WTC11 (cell line): Measurements from ENCODE around the gene PIF1. TPM values are rescaled to one million over a fixed set of nuclear protein-coding genes. Genes with fewer than 3 reads are reported as not detected.
A peak's percentile ranks its signal among the peaks of the same experiment; 100 is the strongest.

Experiments used
- ATAC-seq: fragments of 200-7000 bp; cut with Tn5 transposase; 2 replicates; pipeline ENCODE4 v1.10.0; 2021; ENCODE audit warnings: mild to moderate bottlenecking, moderate library complexity
- CTCF ChIA-PET: fragments of 300-600 bp; sonication (Branson Sonifier 250); formaldehyde crosslinking; loops from one replicate; lab custom pipeline; 2021; ENCODE audit warnings: antibody characterized with exemption; lab: Charles Lee
- POLR2A ChIA-PET: fragments of 350-600 bp; sonication (Branson Sonifier 250); formaldehyde crosslinking; loops from one replicate; lab custom pipeline; 2021; ENCODE audit warnings: antibody characterized with exemption; lab: Charles Lee
- DNase-seq: peaks from one replicate; pipeline ENCODE4 v3.0.0; 2021; ENCODE audit warnings: low spot score
- H3K27ac Mint-ChIP-seq: 2 replicates; pipeline ENCODE4 v1.8.0; 2021; ENCODE audit warnings: mixed read lengths
- H3K27me3 Mint-ChIP-seq: 2 replicates; pipeline ENCODE4 v1.8.0; 2021; ENCODE audit warnings: low read depth, mild to moderate bottlenecking, moderate library complexity, mixed read lengths
- H3K36me3 Mint-ChIP-seq: 2 replicates; pipeline ENCODE4 v1.8.0; 2021; ENCODE audit warnings: mixed read lengths
- H3K4me1 Mint-ChIP-seq: 2 replicates; pipeline ENCODE4 v1.8.0; 2022; ENCODE audit warnings: mixed read lengths
- H3K4me3 Mint-ChIP-seq: 2 replicates; pipeline ENCODE4 v1.8.0; 2021; ENCODE audit warnings: mild to moderate bottlenecking, moderate library complexity, mixed read lengths
- H3K9me3 Mint-ChIP-seq: 2 replicates; pipeline ENCODE4 v1.8.0; 2021; ENCODE audit warnings: mixed read lengths
- E2F1 ChIP-seq: sonication (generic); formaldehyde crosslinking; IDR thresholded peaks from 2 replicates; pipeline ENCODE4 v1.8.0; 2022; ENCODE audit warnings: mild to moderate bottlenecking, missing genetic modification reagents
- ERG ChIP-seq: fragments of 250-450 bp; sonication (Bioruptor Pico); IDR thresholded peaks from 2 replicates; pipeline ENCODE4 v1.8.0; 2021; ENCODE audit warnings: mild to moderate bottlenecking
- ETV6 ChIP-seq: sonication (generic); formaldehyde crosslinking; IDR thresholded peaks from 2 replicates; pipeline ENCODE4 v1.8.1; 2022; ENCODE audit warnings: mild to moderate bottlenecking, missing genetic modification reagents
- FOXJ3 ChIP-seq: sonication (generic); formaldehyde crosslinking; IDR thresholded peaks from 2 replicates; pipeline ENCODE4 v1.9.0; 2021; ENCODE audit warnings: missing genetic modification reagents, mild to moderate bottlenecking, borderline replicate concordance
- FOXK1 ChIP-seq: sonication (generic); formaldehyde crosslinking; IDR thresholded peaks from 2 replicates; pipeline ENCODE4 v1.8.0; 2022; ENCODE audit warnings: mild to moderate bottlenecking, moderate library complexity, missing genetic modification reagents
- NFATC4 ChIP-seq: fragments of 250-450 bp; sonication (Bioruptor Pico); IDR thresholded peaks from 2 replicates; pipeline ENCODE4 v1.9.0; 2021; ENCODE audit warnings: mild to moderate bottlenecking
- OVOL2 ChIP-seq: fragments of 250-450 bp; sonication (Bioruptor Pico); IDR thresholded peaks from 2 replicates; pipeline ENCODE4 v1.9.0; 2021; ENCODE audit warnings: mild to moderate bottlenecking, borderline replicate concordance
- SP1 ChIP-seq: sonication (generic); formaldehyde crosslinking; conservative IDR thresholded peaks from 2 replicates; pipeline ENCODE4 v1.8.1; 2022; ENCODE audit warnings: missing genetic modification reagents
- USF1 ChIP-seq: sonication (generic); formaldehyde crosslinking; IDR thresholded peaks from 2 replicates; pipeline ENCODE4 v1.8.0; 2022; ENCODE audit warnings: mild to moderate bottlenecking, missing genetic modification reagents
- ZBTB21 ChIP-seq: sonication (generic); formaldehyde crosslinking; IDR thresholded peaks from 2 replicates; pipeline ENCODE4 v1.8.1; 2023; ENCODE audit warnings: mild to moderate bottlenecking, missing genetic modification reagents, borderline replicate concordance
- ZBTB43 ChIP-seq: sonication (generic); formaldehyde crosslinking; IDR thresholded peaks from 2 replicates; pipeline ENCODE4 v1.8.1; 2023; ENCODE audit warnings: mild to moderate bottlenecking, missing genetic modification reagents
- ZNF121 ChIP-seq: sonication (generic); formaldehyde crosslinking; IDR thresholded peaks from 2 replicates; pipeline ENCODE4 v1.8.0; 2023; ENCODE audit warnings: missing genetic modification reagents
- ZNF219 ChIP-seq: sonication (generic); formaldehyde crosslinking; IDR thresholded peaks from 2 replicates; pipeline ENCODE4 v1.8.0; 2023; ENCODE audit warnings: missing genetic modification reagents, mild to moderate bottlenecking, borderline replicate concordance
- ZNF263 ChIP-seq: sonication (generic); formaldehyde crosslinking; IDR thresholded peaks from 2 replicates; pipeline ENCODE4 v1.8.1; 2022; ENCODE audit warnings: low read depth, mild to moderate bottlenecking, moderate library complexity, missing genetic modification reagents
- ZNF317 ChIP-seq: sonication (generic); formaldehyde crosslinking; IDR thresholded peaks from 2 replicates; pipeline ENCODE4 v1.8.1; 2023; ENCODE audit warnings: low read depth, mild to moderate bottlenecking, moderate library complexity, missing genetic modification reagents, borderline replicate concordance
- total RNA-seq: library from RNA; stranded (reverse); gene quantifications from 3 replicates; pipeline ENCODE4 v1.2.3, GENCODE V29; 2021
- TF ChIP-seq, protein P1 (sequence below): fragments of 250-450 bp; sonication (Bioruptor Pico); IDR thresholded peaks from 2 replicates; pipeline ENCODE4 v2.1.2; 2022; ENCODE audit warnings: mild to moderate bottlenecking, moderate library complexity
- TF ChIP-seq, protein P2 (sequence below): sonication (generic); formaldehyde crosslinking; conservative IDR thresholded peaks from 2 replicates; pipeline ENCODE4 v1.8.1; 2023; ENCODE audit warnings: mild to moderate bottlenecking, low read depth, missing genetic modification reagents, moderate library complexity
- TF ChIP-seq, protein P3 (sequence below): sonication (generic); formaldehyde crosslinking; IDR thresholded peaks from 2 replicates; pipeline ENCODE4 v1.8.0; 2022; ENCODE audit warnings: mild to moderate bottlenecking, missing genetic modification reagents
- TF ChIP-seq, protein P4 (sequence below): sonication (generic); formaldehyde crosslinking; IDR thresholded peaks from 2 replicates; pipeline ENCODE4 v1.8.0; 2023; ENCODE audit warnings: missing genetic modification reagents
- TF ChIP-seq, protein P5 (sequence below): sonication (generic); formaldehyde crosslinking; IDR thresholded peaks from 2 replicates; pipeline ENCODE4 v1.8.1; 2023; ENCODE audit warnings: mild to moderate bottlenecking, missing genetic modification reagents, moderate library complexity

Gene PIF1
- total RNA-seq, 1 experiment from 2014 or later, result 249 TPM

- TF ChIP-seq ZNF317 (CRISPR knock-in tag), result no peak
- TF ChIP-seq, protein P1, sequence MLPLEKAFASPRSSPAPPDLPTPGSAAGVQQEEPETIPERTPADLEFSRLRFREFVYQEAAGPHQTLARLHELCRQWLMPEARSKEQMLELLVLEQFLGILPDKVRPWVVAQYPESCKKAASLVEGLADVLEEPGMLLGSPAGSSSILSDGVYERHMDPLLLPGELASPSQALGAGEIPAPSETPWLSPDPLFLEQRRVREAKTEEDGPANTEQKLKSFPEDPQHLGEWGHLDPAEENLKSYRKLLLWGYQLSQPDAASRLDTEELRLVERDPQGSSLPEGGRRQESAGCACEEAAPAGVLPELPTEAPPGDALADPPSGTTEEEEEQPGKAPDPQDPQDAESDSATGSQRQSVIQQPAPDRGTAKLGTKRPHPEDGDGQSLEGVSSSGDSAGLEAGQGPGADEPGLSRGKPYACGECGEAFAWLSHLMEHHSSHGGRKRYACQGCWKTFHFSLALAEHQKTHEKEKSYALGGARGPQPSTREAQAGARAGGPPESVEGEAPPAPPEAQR, result no peak
- TF ChIP-seq ERG (CRISPR knock-in tag), result no peak
- TF ChIP-seq USF1 (CRISPR knock-in tag), result no peak
- TF ChIP-seq, protein P2, sequence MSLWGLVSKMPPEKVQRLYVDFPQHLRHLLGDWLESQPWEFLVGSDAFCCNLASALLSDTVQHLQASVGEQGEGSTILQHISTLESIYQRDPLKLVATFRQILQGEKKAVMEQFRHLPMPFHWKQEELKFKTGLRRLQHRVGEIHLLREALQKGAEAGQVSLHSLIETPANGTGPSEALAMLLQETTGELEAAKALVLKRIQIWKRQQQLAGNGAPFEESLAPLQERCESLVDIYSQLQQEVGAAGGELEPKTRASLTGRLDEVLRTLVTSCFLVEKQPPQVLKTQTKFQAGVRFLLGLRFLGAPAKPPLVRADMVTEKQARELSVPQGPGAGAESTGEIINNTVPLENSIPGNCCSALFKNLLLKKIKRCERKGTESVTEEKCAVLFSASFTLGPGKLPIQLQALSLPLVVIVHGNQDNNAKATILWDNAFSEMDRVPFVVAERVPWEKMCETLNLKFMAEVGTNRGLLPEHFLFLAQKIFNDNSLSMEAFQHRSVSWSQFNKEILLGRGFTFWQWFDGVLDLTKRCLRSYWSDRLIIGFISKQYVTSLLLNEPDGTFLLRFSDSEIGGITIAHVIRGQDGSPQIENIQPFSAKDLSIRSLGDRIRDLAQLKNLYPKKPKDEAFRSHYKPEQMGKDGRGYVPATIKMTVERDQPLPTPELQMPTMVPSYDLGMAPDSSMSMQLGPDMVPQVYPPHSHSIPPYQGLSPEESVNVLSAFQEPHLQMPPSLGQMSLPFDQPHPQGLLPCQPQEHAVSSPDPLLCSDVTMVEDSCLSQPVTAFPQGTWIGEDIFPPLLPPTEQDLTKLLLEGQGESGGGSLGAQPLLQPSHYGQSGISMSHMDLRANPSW (CRISPR knock-in tag), result no peak
- no peak for TF ChIP-seq ZNF263 (CRISPR knock-in tag)
- no peak for TF ChIP-seq ETV6 (CRISPR knock-in tag)
Measured at GRCh38 chr15:64858021-64858575, 32.7 kb upstream of the PIF1 start (continued).

DNA sequence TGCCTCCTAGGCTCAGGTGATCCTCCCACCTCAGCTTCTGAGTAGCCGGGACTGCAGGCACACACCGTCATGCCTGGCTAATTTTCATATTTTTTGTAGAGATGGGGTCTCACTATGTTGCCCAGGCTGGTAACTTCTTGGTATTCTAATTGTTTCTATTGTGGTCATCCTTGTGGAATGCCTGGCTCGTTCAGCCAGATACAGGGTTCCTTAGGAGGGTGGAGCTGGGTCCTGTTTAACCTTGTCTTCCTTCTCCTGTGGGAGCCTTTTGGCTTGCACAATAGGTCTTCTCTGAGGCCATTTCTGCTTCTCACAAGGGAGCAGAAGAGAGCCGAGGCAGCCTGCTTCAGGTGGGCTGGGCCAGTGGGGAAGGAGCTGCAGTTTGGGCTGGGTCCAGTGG is 32.0 kb upstream of the PIF1 start:
- ChIA-PET CTCF (interaction anchor here (0.5 to 1.8 kb wide), 4 partner anchors 22 to 47 kb away, joined by 3 to 4 read pairs (median 4); no protein-coding TSS in a partner anchor), POLR2A (no interaction called here)
- no peak for DNase-seq
- peaks cover 47% of the 10 kb centered on the region for H3K36me3 Mint-ChIP-seq
- peak overlapping the region; percentile 76; the same call in 1 of the 2 replicates for H3K27ac Mint-ChIP-seq
- no peaks in the 10 kb centered on the region for H3K27me3 Mint-ChIP-seq
- no peaks in the 10 kb centered on the region for H3K9me3 Mint-ChIP-seq
- peaks cover 46% of the 10 kb centered on the region for H3K4me1 Mint-ChIP-seq
- TF ChIP-seq ZNF121 (CRISPR knock-in tag), result peak; percentile 82
- no peak for TF ChIP-seq OVOL2
- TF ChIP-seq, protein P3, sequence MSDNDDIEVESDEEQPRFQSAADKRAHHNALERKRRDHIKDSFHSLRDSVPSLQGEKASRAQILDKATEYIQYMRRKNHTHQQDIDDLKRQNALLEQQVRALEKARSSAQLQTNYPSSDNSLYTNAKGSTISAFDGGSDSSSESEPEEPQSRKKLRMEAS (CRISPR knock-in tag), result no peak
- H3K4me3 Mint-ChIP-seq, result no peak overlapping the region
- no peak for ATAC-seq

GRCh38 chr15:64856429-64857145 is 31.1 kb upstream of the PIF1 start:
- Mint-ChIP-seq H3K27ac (peak overlapping the region; percentile 77), H3K36me3 (peaks cover 52% of the 10 kb centered on the region), H3K27me3 (no peaks in the 10 kb centered on the region), H3K4me3 (no peak overlapping the region), H3K4me1 (peaks cover 45% of the 10 kb centered on the region), H3K9me3 (no peaks in the 10 kb centered on the region)
- DNase-seq (no peak), ATAC-seq (peak; percentile 29)
- ChIA-PET POLR2A (no interaction called here), CTCF (interaction anchor here (0.5 to 1.8 kb wide), 7 partner anchors 9 to 152 kb away, joined by 3 to 7 read pairs (median 4); no protein-coding TSS in a partner anchor)
- TF ChIP-seq NFATC4, result no peak
- TF ChIP-seq, protein P4, sequence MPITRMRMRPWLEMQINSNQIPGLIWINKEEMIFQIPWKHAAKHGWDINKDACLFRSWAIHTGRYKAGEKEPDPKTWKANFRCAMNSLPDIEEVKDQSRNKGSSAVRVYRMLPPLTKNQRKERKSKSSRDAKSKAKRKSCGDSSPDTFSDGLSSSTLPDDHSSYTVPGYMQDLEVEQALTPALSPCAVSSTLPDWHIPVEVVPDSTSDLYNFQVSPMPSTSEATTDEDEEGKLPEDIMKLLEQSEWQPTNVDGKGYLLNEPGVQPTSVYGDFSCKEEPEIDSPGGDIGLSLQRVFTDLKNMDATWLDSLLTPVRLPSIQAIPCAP, result no peak
- TF ChIP-seq SP1 (CRISPR knock-in tag), result no peak
- TF ChIP-seq USF1 (CRISPR knock-in tag), result peak; percentile 64
- TF ChIP-seq FOXJ3, result no peak
- no peak for TF ChIP-seq E2F1
- no peak for TF ChIP-seq ZBTB21 (CRISPR knock-in tag)
- TF ChIP-seq, protein P5, sequence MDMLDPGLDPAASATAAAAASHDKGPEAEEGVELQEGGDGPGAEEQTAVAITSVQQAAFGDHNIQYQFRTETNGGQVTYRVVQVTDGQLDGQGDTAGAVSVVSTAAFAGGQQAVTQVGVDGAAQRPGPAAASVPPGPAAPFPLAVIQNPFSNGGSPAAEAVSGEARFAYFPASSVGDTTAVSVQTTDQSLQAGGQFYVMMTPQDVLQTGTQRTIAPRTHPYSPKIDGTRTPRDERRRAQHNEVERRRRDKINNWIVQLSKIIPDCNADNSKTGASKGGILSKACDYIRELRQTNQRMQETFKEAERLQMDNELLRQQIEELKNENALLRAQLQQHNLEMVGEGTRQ (CRISPR knock-in tag), result peak; percentile 78
- TF ChIP-seq ETV6 (CRISPR knock-in tag), result no peak
- no peak for TF ChIP-seq ZBTB43 (CRISPR knock-in tag)
- no peak for TF ChIP-seq ZNF219 (CRISPR knock-in tag)
- TF ChIP-seq FOXK1 (CRISPR knock-in tag), result no peak
